HG03103 (cell line): ENCODE data around the gene CHRD.
"Not testable (repeated sequence)": the region's sequence is repeated elsewhere in the genome, so short reads cannot be mapped to it uniquely, and the experiment has no call there.

Source experiments
- ATAC-seq: cut with Tn5 transposase; IDR thresholded peaks from one replicate; pipeline ENCODE4 v1.9.1; 2021; ENCODE audit warnings: low read depth; ENCODE audit not compliant: unreplicated experiment

Gene CHRD

DNA sequence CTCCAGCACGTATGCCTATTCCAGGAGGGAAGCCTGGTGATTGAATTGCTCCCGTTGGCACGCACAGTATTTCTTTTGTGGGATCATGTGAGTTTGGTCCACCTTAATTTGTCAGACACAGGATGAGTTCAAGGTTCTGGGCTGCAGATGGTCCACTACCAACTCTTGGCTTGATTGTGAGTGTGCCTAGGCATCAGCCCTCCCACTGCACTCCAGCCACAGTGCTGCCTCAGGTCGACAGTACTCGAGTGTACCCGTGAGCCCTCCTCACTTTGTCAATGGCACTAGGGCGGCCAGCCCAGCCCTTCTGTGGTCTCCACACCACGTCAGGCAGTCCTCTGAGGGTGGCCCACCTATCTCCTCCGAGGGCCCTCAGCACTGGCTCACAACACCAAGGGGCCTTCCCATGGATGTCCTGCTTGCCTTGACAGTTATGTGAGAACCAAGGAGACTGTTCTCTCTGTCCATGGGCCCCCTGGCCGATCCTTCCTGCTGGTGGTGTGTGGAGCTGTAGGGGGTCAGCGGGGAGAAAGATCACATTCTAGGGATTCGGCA lies 30.2 kb downstream of the CHRD start:
- ATAC-seq: no peak

DNA sequence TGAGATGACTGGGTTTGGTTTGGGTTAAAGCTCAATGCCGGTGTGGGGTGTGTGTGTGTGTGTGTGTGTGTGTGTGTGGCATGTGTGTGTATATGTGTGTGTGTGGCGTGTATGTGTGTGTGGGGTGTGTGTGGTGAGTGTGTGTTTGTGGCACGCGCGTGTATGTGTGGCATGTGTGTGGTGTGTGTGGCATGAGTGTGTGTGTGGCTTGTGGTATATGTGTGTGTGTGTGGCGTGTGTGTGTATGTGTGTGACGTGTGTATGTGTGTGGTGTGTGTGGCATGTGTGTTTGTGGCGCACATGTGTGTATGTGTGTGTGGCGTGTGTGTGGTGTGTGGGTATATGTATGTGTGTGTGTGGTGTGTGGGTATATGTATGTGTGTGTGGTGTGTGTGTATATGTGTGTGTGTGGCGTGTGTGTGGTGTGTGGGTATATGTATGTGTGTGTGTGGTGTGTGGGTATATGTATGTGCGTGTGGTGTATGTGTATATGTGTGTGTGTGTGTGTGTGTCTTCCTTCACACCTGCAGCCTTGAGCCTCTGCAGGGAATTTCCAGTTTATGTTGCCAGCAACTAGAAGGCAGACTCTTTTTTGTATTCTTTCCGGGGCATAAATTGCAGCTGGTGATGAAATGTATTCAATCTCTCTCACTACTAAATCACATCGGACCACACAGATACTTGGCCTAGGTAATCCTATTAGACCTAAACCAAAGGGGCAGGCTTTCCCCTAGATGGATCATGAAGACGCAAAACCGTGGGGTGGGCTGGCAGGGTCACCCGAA lies 34.8 kb downstream of the CHRD start:
- ATAC-seq: no peak

DNA sequence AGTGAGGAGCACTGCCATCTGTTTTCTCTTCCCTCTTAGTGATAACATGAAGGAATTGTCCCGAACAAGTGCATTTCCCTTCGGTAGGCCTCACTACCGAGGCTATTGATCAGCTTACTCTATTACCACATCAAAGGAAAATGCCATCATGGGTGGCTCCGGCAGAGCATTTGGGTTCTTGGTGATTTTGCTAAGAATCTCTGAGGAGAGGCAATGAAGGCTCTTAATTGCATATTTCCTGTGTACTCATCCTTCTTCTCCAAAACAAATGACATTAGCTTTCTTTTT lies 35.3 kb downstream of the CHRD start:
- no peak for ATAC-seq

- peak; percentile 91 for ATAC-seq
Observed at GRCh38 chr3:184417619-184418327, 37.9 kb downstream of the CHRD start.

DNA sequence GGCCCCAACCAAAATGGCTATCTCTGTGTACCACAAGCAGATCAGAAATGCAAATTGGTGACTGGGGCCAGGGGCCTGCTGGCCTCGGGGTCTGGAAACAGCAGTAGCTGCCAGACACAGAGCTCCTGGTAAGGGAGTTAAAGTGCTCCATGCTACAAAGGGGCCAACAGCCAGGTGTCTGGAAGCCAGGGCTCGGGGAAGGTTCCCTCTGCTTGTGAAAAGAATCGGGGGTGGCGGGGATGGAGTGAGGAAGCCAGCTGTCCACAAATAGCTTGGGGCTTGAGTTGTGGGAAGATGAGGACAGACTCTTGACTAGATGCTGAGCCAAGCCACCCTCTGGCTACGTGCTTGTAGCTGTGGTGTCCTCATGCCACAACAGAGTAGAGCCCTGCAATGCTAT lies 39.3 kb downstream of the CHRD start:
- ATAC-seq: no peak

DNA sequence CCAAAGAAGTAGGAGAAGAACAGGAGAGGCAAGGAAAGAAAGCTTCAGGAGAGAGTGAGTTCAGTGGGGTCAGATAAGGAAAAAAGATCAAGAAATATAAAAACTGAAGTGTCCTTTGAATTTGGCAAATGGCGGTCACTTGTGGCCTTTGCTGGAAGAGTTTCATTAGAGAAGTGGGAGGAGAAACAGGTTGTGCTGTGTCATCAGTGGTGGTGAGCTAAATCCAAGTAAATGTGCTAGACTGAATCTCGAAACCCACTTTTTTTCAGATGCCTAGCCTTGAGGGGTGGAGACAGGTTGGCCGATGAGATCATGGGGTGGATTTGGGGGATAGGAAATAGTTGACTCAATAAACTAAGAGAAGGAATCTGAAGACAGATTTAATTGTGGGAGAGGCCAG lies 43.7 kb downstream of the CHRD start:
- no peak for ATAC-seq

DNA sequence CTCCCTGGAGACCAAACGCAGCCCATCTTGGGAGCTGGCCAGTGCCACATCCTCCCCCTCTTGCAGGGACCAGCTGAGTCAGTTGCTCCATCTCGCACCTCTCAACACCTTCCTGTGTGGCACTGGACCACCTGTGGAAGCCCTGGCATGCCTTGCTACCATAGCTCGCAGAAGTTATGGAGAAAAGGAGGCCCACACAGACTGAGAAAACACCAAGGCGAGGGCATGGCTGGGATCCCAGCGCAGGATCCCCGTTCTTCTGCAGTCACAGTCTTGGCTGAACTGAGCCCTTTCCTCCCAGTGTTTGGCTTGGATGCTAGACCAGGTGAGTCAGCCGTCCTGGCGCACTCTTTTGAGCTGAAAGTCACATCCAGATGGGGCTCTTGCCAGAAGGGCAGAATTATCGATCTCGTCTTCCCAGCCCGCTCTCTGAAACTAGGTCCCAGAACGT lies 46.9 kb downstream of the CHRD start:
- ATAC-seq: no peak

- no peak for ATAC-seq
Observed at GRCh38 chr3:184428561-184429175, 48.8 kb downstream of the CHRD start.

DNA sequence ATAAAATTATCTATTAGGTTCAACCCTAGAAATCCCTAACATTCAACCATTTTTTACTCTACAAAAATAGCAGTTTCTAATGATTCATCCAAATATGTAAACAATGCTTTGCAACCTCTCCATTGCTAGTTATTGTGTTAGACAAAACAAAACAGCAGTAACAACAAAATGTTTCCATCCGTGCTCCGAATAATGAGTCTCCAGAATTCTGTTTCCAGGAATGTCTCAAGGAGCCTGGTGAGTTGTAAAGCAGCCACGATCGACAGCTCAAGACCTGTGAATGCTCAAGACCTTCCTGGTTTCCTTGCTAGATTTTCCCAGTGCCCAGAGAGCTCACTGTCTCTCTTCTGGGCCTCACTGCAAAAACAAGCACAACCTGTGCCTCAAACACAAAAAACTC lies 49.9 kb downstream of the CHRD start:
- no peak for ATAC-seq

DNA sequence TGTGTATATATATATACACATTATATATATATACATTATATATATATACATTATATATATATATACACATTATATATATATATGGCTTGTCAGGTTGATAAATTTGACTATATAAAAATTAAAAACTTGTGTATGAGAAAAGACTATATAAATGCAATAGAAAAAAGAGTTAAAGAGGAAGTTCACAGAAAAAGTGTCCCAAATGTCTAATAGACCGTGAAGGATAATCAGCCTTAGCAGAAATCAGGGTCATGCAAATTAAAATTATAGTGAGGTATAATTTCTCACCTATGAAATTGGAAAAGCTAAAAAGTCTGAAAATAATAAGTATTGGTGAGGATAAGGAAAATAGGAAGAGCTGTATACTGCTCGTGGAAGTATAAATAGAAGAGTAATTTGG lies 51.1 kb downstream of the CHRD start:
- no peak for ATAC-seq

DNA sequence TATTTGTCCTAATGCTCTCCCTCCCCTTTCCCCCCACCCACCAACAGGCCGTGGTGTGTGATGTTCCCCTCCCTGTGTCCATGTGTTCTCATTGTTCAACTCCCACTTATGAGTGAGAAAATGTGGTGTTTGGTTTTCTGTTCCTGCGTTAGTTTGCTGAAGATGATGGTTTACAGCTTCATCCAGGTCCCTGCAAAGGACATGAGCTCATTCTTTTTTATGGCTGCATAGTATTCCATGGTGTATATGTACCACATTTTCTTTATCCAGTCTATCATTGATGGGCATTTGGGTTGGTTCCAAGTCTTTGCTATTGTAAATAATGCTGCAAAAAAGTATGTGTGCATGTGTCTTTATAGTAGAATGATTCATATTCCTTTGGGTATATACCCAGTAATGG lies 53.3 kb downstream of the CHRD start:
- ATAC-seq: not testable (repeated sequence)

GRCh38 chr3:184439096-184439495 lies 59.2 kb downstream of the CHRD start:
- no peak for ATAC-seq
